HCEC 1CT (cell line): Measurements from ENCODE around the gene ATG9B.

Experiments used
- DNase-seq: peaks from one replicate; pipeline ENCODE4 v3.0.0-alpha.2; 2017

ATG9B gene

GRCh38 chr7:151024435-151025056 lies at the start of gene ATG9B:
Gene ATG9B (minus strand): TSS chr7:151024494. CDS start chr7:151024423, 71 bp downstream.
- no peak for DNase-seq

DNA sequence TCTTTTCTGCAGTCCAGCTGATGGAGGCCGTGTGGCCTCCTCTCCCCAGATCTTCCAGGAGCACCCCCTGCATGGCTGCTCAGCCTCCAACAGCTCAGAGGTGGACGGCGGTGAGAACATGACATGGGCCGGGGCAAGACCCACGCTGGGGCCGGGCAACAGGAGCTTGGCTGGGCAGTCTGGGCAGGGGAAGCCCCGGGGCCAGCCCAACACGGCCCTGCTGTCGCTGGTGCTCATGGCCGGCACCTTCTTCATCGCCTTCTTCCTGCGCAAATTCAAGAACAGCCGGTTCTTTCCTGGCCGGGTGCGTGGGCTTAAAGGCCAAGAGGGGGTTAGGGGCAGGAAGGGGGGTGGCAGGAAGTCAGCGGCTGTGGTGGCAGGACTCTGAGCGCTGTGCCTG lies 49.7 kb upstream of the ATG9B start:
- no peak for DNase-seq

DNA sequence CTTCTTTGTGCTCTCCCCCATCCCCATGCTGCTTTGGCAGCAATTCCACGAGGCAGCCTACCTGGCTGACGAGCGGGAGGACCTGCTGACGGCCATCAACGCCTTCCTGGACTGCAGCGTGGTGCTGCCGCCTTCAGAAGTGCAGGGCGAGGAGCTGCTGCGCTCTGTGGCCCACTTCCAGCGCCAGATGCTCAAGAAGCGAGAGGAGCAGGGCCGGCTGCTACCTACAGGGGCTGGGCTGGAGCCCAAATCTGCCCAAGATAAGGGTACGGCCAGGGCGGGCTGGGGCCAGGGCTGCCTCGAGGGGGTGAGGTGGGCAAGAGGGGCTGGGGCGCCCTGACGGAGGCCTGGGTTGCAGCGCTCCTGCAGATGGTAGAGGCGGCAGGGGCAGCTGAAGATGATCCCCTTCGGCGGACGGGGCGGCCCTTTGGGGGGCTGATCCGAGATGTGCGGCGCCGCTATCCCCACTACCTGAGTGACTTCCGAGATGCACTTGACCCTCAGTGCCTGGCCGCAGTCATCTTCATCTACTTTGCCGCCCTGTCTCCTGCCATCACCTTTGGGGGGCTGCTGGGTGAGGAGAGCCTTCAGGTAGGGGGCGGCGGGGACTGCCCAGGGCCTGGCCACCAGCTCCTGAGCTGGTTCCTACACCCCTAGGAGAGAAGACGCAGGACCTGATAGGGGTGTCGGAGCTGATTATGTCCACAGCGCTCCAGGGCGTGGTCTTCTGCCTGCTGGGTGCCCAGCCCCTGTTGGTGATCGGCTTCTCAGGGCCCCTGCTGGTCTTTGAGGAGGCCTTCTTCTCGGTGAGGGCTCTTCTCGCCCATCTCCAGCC lies 47.0 kb upstream of the ATG9B start:
- DNase-seq, result no peak

DNA sequence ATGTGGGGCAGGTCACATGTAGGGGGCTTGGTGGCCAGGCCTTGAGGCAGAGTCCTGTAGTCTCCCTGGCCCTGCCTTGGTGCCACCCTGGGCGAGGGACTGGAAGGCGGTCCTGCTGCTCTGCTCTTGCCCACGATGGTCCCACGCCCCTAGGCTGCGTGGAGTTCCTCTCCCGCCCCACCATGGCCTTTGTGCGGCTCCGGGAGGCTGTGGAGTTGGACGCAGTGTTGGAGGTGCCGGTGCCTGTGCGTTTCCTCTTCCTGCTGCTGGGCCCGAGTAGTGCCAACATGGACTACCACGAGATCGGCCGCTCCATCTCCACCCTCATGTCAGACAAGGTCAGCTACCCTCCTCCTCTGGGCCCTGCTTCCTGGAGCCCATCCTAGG lies 46.3 kb upstream of the ATG9B start:
- DNase-seq, result no peak

GRCh38 chr7:151069841-151070573 lies 45.7 kb upstream of the ATG9B start:
- DNase-seq, result no peak

DNA sequence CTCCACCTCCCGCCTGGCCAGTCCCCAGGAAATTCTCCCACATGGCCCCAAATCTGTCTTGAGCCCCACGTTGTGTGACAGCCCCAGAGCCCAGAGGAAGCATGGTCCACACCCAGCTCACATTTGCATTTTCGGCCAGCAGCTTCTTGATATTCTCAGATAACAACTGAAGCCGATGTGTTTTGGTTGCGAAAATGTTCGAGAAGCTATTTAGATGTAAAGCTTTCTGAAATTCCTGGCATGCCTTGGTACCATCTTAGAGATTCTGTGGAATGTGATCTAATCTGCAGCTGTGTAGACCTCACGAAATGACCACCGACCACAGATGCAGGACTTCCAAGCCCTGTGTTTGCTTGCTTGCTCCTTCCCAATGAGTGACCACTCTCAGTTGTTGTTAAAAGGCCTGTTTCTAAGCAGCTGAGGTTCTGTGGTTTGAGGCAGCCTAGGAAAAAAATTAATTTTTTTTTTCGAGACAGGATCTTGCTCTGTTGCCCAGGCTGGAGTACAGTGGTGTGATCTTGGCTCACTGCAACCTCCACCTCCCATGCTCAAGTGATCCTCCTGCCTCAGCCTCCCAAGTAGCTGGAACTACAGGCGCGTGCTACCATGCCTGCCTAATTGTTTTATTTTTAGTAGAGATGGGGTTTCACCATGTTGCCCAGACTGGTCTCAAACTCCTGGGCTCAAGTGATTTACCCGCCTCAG lies 43.9 kb upstream of the ATG9B start:
- DNase-seq, result no peak

- no peak for DNase-seq
These were observed 42.1 kb upstream of the ATG9B start for GRCh38 chr7:151066273-151066974.

GRCh38 chr7:151065516-151065915 lies 41.2 kb upstream of the ATG9B start:
- DNase-seq, result no peak

GRCh38 chr7:151064993-151065392 lies 40.7 kb upstream of the ATG9B start:
- no peak for DNase-seq

GRCh38 chr7:151064454-151064853 lies 40.2 kb upstream of the ATG9B start:
- no peak for DNase-seq

DNA sequence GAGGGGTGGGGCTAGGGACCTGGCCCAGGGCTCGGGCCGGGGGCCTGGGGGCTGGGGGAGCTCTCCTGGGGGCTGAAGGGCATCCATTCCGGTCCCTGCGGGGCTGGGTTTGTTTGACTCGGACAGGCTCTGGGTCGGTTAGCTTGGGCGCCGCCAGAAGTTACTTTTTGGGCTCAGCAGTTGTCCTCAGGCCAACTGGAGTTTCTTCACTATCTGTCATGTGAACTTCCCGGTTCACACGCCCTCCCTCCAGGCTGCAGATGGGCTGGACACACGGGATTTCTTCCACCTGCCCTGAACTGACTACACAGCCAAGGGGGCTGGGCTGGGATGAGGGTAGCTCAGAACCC lies 38.9 kb upstream of the ATG9B start:
- DNase-seq, result peak; percentile 58

DNA sequence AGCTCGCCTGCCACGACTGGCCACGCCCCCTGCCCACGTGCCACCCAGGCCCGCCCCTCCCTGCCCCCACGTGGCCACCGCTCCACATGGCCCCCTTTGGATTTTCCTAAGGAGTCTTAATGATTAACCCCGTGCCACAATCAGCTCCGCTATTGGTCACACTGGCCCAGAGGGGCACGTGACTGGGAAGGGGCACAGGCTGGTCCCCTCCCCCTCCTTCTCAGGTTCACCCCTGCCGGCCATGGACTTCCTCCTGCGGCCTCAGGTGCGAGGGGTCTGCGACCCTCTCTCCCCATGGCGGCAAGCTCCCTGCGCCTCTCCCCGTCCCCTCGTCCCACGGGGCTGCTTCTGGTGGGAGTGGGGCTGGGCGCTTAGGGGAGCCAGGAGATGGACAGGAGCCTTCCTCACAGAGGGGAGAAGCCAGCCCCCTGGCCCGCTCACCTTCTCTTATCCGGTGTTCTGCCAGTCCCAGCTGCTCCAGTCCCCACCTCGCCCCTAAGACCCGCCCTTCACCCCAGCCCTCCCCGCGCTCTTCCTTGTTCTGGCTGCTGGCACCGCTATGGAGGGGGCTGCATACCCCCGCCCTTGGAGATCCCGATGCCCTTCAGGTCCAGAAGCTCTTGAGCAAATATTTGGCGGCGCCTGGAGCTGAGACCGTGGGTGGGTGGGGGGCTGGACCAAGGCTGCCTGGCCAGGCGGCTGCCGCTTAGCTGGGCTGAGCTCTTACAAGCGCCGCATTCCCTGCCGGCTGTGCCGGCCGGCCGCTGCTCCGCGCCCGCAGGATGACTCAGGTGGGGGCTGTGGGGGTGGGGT lies 38.3 kb upstream of the ATG9B start:
- DNase-seq, result peak; percentile 67

DNA sequence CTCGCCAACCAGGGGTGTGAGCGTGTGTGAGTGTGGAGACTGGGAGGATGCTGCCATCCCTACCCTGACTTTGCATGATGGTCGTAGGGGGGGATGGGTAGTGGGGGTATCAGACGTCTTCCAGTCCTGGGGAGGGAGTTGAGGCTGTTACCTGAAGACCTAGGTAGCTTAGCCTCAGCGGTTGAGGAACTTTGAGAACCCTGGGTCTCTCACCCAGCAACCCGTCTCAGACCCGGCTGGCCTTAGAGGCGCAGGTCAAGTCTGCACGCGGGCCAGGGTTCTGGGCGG lies 37.8 kb upstream of the ATG9B start:
- no peak for DNase-seq

GRCh38 chr7:151061213-151062110 lies 37.2 kb upstream of the ATG9B start:
- DNase-seq, result no peak

DNA sequence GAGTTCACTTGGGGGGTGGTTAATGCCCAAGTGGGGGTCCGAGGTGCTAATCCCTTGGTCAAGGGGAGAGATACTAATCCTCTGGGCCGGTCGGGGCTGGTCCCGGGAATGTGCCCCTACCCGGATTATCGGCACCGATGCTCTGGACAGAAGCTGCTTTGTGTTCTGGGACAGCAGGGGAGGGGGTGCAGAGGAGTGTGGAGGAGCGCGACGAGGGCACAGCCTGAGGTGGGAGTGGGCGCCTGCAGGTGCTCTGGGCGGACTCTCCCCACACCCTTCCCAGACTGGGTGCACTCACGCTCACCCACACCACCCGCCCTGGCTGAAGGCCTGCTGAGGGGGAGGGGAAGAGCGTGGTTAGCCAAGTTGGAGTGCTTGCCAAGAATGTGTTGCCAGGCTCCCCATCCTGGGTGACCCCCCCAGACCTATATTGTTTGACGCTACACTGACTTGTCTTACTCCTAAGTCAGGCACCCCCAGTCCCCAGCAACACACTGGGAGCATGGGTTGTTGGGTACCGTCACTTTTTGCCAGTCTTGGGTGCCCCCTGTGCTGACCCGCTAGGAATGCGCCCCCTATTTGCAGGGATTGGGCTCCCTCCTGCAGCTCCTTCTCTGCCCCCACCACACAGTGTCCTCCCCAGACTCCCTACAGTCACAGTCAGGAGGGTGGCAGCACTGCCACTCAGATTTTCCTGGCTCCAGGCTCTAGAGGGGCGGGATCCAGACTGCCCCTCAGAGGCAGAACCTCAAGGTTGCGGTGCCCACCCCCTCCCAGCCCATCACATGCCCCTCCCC lies 36.3 kb upstream of the ATG9B start:
- peak; percentile 37 for DNase-seq

GRCh38 chr7:151060113-151060415 lies 35.8 kb upstream of the ATG9B start:
- no peak for DNase-seq

GRCh38 chr7:151059367-151060112 lies 35.2 kb upstream of the ATG9B start, which contains the start of gene SLC4A2:
Gene SLC4A2 (plus strand): TSS chr7:151059589. CDS start chr7:151061988, 2,399 bp downstream.
- peak; percentile 75 for DNase-seq

DNA sequence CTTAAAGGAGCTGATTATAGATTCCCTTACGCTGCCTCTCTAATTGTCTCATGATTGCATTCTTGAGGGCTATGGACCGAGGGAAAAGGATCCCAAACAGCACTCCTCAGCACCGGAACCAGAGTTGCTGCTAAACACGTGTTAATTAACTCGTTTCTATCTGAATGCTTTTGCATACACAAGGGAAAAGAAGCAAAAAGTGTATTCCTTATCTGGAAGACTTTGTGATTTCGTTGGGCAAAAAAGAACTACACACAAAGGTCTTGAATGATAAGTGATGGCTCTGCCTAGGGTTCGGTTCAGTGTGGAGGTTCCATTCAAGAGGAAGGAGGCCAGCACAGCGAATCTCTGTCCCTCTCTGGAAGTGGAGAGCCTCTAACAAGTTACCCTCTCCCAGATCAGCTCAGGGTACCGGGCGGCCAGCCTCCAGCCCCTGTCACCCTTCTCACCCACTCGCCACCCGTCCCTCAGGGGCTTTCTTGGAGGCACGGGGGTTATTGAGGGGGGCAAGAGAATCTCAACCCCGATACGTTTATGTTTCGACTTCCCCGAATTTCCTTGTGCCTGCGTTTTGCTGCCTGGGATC lies 34.6 kb upstream of the ATG9B start:
- peak; percentile 23 for DNase-seq
